ENCODE measurements around the gene EHBP1L1. TPM values are rescaled to one million over a fixed set of nuclear protein-coding genes. Genes with fewer than 3 reads are reported as not detected.

EHBP1L1 gene
- total and polyA plus RNA-seq, 4 experiments from 2014 or later: 8.9 to 154 (median 87.9) TPM

DNA sequence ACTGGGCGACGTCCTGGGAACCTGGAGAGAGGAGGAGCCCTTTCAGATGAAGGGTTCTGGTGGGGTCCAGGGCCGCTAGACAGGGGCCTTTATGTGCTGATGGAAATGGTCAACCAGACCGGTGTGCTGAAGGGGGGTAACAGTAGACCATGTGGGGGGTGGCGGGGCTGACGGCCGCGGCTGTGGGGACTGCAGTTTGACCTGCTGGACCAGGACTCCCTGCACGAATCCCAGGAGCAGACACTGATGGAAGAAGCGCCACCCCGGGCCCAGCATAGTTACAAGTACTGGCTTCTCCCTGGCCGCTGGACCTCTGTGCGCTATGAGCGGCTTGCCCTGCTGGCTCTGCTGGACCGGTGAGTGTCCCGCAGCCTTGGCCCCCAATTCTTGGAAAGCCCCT, 46.2 kb downstream of the EHBP1L1 start:
- ChIA-PET POLR2A (ENCODE audit: partially characterized antibody) (interaction anchor here (1.2 to 4.6 kb wide), 2 partner anchors 17 to 30 kb away, joined by 3 to 34 read pairs; partner anchors contain the start of gene SIPA1), CTCF (ENCODE audit: partially characterized antibody) (no interaction called here)
- DNase-seq: no peak
- no peaks in the 10 kb centered on the region for H3K9me3 Mint-ChIP-seq
- H3K36me3 Mint-ChIP-seq: peaks cover under 1 to 55% of the 10 kb centered on the region in 2 donors
- H3K4me3 Mint-ChIP-seq: no peak overlapping the region
- H3K27me3 Mint-ChIP-seq: no peaks in the 10 kb centered on the region
- no peak overlapping the region for H3K4me3 ChIP-seq (ENCODE audit: low read length in 2 of 2)
- H3K9me3 ChIP-seq (ENCODE audit: control insufficient read depth in 1 of 2, low read length in 2 of 2): no peaks in the 10 kb centered on the region
- H3K27ac Mint-ChIP-seq: peak overlapping the region in 1 of 7 donors; percentile 2
- intact Hi-C loops (cut with micrococcal nuclease): no loop called here
- H3K36me3 ChIP-seq (ENCODE audit: insufficient read depth, low read length): peaks cover 73% of the 10 kb centered on the region
- H3K4me1 ChIP-seq (ENCODE audit: insufficient read depth, low read length): peaks cover 6% of the 10 kb centered on the region
- no peak overlapping the region for H3K27ac ChIP-seq (ENCODE audit: low read depth, low read length)
- H3K27me3 ChIP-seq (ENCODE audit: insufficient read depth, low read length): no peaks in the 10 kb centered on the region
- peaks cover 8 to 40% (median 10%) of the 10 kb centered on the region in 4 donors for H3K4me1 Mint-ChIP-seq

DNA sequence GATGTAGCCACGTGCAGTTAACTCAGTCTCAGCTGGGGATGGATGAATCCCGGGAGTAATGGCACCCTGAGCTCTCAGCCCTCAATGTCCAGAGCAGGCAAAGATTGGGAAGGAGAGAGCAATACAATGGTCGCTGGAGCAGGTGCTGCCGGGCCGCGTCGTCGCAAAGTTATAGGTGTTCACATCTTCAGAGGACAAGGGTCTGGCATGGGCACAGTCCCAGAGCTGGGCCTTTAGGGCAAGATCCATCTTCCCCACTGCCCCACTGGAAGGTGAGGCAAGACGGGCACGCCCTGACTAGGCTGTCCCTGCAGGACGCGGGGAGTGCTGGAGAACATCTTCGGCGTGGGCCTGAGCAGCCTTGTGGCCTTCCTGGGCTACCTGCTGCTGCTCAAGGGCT, 47.3 kb downstream of the EHBP1L1 start:
- no peak overlapping the region for H3K4me3 Mint-ChIP-seq
- Histone ChIP-seq H3K27ac (ENCODE audit: low read depth, low read length) (no peak overlapping the region), H3K4me3 (ENCODE audit: low read length in 2 of 2) (no peak overlapping the region), H3K9me3 (ENCODE audit: control insufficient read depth in 1 of 2, low read length in 2 of 2) (no peaks in the 10 kb centered on the region), H3K27me3 (ENCODE audit: insufficient read depth, low read length) (no peaks in the 10 kb centered on the region), H3K36me3 (ENCODE audit: insufficient read depth, low read length) (peaks cover 73% of the 10 kb centered on the region), H3K4me1 (ENCODE audit: insufficient read depth, low read length) (no peaks in the 10 kb centered on the region)
- peaks cover 0 to 61% of the 10 kb centered on the region in 2 donors for H3K36me3 Mint-ChIP-seq
- DNase-seq: no peak
- peak overlapping the region in 2 of 7 donors; percentile 18 to 66 for H3K27ac Mint-ChIP-seq
- intact Hi-C loops (cut with micrococcal nuclease): no loop called here
- no peaks in the 10 kb centered on the region for H3K9me3 Mint-ChIP-seq
- ChIA-PET POLR2A (ENCODE audit: partially characterized antibody) (interaction anchor here (0.7 to 4.6 kb wide), 4 partner anchors 16 to 30 kb away, joined by 3 to 34 read pairs (median 3); partner anchors contain the start of gene SIPA1), CTCF (ENCODE audit: partially characterized antibody) (interaction anchor here (1.1 kb wide), 2 partner anchors 16 to 148 kb away, joined by 3 read pairs; no protein-coding TSS in a partner anchor)
- H3K27me3 Mint-ChIP-seq: no peaks in the 10 kb centered on the region
- H3K4me1 Mint-ChIP-seq: peaks cover 6 to 30% (median 8%) of the 10 kb centered on the region in 4 donors

DNA sequence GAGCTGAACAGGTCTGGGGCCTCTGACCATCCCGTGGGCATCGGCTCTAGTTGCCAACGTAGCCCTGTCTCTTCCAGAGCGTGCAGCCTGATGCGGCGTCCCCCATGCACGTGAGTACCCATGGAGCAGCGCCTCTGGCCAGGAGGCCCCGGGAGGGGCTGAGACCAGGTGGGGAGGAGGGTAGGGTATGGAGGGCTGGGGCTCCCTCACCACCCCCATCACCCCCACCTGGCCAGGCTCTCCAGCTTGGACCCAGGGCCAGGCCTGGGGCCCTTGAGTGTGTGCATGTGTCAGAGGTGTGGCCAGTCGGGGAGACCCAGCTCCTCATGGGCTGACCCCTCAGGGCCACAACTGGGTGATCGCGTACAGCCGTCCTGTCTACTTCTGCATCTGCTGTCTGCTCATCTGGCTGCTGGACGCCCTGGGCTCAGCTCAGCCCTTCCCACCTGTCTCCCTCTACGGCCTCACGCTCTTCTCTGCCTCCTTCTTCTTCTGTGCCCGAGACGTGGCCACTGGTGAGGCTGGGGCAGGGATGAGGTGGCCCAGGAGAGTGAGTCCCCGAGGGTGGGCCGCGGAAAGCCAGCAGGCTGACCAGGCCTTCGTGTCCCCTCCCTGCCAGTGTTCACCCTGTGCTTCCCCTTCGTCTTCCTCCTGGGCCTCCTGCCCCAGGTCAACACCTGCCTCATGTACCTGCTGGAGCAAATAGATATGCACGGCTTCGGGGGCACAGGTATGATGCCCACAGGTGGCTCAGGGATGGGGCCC, 48.2 kb downstream of the EHBP1L1 start:
- Mint-ChIP-seq H3K4me3 (no peak overlapping the region), H3K4me1 (peaks cover 6 to 23% (median 8%) of the 10 kb centered on the region in 4 donors), H3K27ac (peak overlapping the region in 1 of 7 donors; percentile 77), H3K9me3 (no peaks in the 10 kb centered on the region), H3K36me3 (peaks cover under 1 to 61% of the 10 kb centered on the region in 2 donors), H3K27me3 (no peaks in the 10 kb centered on the region)
- DNase-seq: no peak
- Histone ChIP-seq H3K4me1 (ENCODE audit: insufficient read depth, low read length) (no peaks in the 10 kb centered on the region), H3K36me3 (ENCODE audit: insufficient read depth, low read length) (peaks cover 71% of the 10 kb centered on the region), H3K4me3 (ENCODE audit: low read length in 2 of 2) (no peak overlapping the region), H3K27ac (ENCODE audit: low read depth, low read length) (no peak overlapping the region), H3K27me3 (ENCODE audit: insufficient read depth, low read length) (no peaks in the 10 kb centered on the region), H3K9me3 (ENCODE audit: control insufficient read depth in 1 of 2, low read length in 2 of 2) (no peaks in the 10 kb centered on the region)
- intact Hi-C loops (cut with micrococcal nuclease): no loop called here
- POLR2A ChIA-PET (ENCODE audit: partially characterized antibody): interaction anchor here (0.7 to 4.6 kb wide), 5 partner anchors 7 to 29 kb away, joined by 3 to 34 read pairs (median 3); partner anchors contain the start of gene SIPA1
- CTCF ChIA-PET (ENCODE audit: partially characterized antibody): interaction anchor here (1.1 to 3.4 kb wide), 4 partner anchors 14 to 147 kb away, joined by 3 to 19 read pairs (median 3); partner anchors contain the start of gene SIPA1

DNA sequence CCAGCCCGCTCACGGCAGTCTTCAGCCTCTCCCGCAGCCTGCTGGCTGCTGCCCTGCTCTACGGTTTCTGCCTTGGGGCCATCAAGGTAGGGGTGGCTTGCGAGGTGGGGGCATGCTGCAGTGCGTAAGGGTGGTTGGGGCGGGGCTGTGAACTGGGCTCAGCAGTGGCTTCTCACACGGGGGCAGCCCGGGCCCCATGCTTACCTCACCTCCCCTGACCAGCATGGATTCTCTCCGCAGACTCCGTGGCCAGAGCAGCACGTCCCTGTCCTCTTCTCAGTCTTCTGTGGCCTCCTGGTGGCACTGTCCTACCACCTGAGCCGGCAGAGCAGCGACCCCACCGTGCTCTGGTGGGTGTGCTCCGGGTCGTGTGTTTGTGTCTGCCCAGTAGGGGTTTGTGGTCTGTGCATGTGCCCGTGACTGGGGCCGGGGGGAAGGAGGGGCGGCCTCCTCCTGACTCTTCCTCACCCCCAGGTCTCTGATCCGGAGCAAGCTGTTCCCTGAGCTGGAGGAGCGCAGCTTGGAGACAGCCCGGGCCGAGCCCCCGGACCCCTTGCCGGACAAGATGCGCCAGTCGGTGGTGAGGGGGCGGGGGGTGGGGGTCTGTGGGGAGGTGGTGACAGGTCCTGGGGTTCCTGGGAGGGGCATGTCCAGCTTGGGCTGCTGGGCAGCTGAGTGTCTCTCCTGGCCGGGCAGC, 49.2 kb downstream of the EHBP1L1 start:
- H3K4me3 Mint-ChIP-seq: no peak overlapping the region
- no peaks in the 10 kb centered on the region for H3K27me3 Mint-ChIP-seq
- peaks cover 6 to 18% (median 6%) of the 10 kb centered on the region in 4 donors for H3K4me1 Mint-ChIP-seq
- H3K4me1 ChIP-seq (ENCODE audit: insufficient read depth, low read length): no peaks in the 10 kb centered on the region
- H3K9me3 Mint-ChIP-seq: no peaks in the 10 kb centered on the region
- POLR2A ChIA-PET (ENCODE audit: partially characterized antibody): interaction anchor here (1.0 to 2.4 kb wide), 9 partner anchors 8 to 96 kb away, joined by 3 to 19 read pairs (median 6); partner anchors contain the start of genes MAP3K11, PCNX3, RELA and SIPA1
- H3K27ac Mint-ChIP-seq: peak overlapping the region in 2 of 7 donors; percentile 43 to 68
- CTCF ChIA-PET (ENCODE audit: partially characterized antibody): interaction anchor here (0.8 to 3.4 kb wide), 14 partner anchors 8 to 194 kb away, joined by 3 to 19 read pairs (median 5); partner anchors contain the start of genes KAT5, RELA and SIPA1
- no peaks in the 10 kb centered on the region for H3K9me3 ChIP-seq (ENCODE audit: control insufficient read depth in 1 of 2, low read length in 2 of 2)
- intact Hi-C loops (cut with micrococcal nuclease): no loop called here
- peaks cover 71% of the 10 kb centered on the region for H3K36me3 ChIP-seq (ENCODE audit: insufficient read depth, low read length)
- no peaks in the 10 kb centered on the region for H3K27me3 ChIP-seq (ENCODE audit: insufficient read depth, low read length)
- no peak for DNase-seq
- no peak overlapping the region for H3K27ac ChIP-seq (ENCODE audit: low read depth, low read length)
- peaks cover 5 to 59% of the 10 kb centered on the region in 2 donors for H3K36me3 Mint-ChIP-seq
- H3K4me3 ChIP-seq (ENCODE audit: low read length in 2 of 2): no peak overlapping the region

DNA sequence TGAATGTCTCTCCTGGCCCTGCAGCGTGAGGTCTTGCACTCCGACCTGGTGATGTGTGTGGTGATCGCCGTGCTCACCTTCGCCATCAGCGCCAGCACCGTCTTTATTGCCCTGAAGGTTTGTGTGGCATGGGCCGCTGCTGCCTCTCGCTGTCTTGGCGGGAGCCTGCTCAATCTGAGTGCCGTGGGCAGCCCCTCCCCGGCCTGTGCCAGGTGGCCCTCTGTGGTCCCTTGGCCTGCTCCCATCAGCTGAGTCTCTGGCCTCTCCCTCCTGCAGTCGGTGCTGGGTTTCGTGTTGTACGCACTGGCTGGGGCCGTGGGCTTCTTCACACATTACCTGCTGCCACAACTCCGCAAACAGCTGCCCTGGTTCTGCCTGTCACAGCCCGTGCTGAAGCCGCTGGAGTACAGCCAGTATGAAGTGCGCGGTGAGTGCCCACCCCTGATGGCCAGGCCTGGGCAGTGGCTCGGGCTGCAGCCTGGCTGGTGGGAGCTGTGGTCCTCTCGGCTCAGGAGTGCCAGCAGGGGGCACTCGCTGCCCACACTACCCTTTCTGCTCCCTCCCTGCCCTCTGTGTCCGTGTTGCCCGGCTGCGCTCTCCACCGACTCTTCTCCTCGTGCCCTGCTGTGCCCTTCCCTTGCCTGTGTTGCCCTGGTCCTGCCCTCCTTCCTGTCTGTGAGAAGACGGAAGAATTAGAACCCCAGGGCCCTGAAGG, 49.9 kb downstream of the EHBP1L1 start:
- ChIA-PET POLR2A (ENCODE audit: partially characterized antibody) (interaction anchor here (0.6 to 2.4 kb wide), 11 partner anchors 9 to 193 kb away, joined by 3 to 19 read pairs (median 6); partner anchors contain the start of genes MAP3K11, PCNX3, RELA and SIPA1), CTCF (ENCODE audit: partially characterized antibody) (interaction anchor here (0.6 to 3.4 kb wide), 20 partner anchors 9 to 193 kb away, joined by 3 to 19 read pairs (median 4); partner anchors contain the start of genes KAT5, PCNX3, RELA and SIPA1)
- Mint-ChIP-seq H3K9me3 (no peaks in the 10 kb centered on the region), H3K4me1 (peaks cover 6 to 18% (median 6%) of the 10 kb centered on the region in 4 donors), H3K27ac (peak overlapping the region in 3 of 7 donors; percentile 60 to 85 (median 73)), H3K36me3 (peaks cover 5 to 62% of the 10 kb centered on the region in 2 donors), H3K4me3 (no peak overlapping the region), H3K27me3 (no peaks in the 10 kb centered on the region)
- H3K36me3 ChIP-seq (ENCODE audit: insufficient read depth, low read length): peaks cover 73% of the 10 kb centered on the region
- H3K4me3 ChIP-seq (ENCODE audit: low read length in 2 of 2): no peak overlapping the region
- DNase-seq: peak in 4 of 5 donors; percentile 57 to 65 (median 62)
- H3K9me3 ChIP-seq (ENCODE audit: control insufficient read depth in 1 of 2, low read length in 2 of 2): no peaks in the 10 kb centered on the region
- no peaks in the 10 kb centered on the region for H3K4me1 ChIP-seq (ENCODE audit: insufficient read depth, low read length)
- intact Hi-C loops (cut with micrococcal nuclease): loop anchor here (1.0 kb wide), 2 partner anchors 38 to 81 kb away; no protein-coding TSS in a partner anchor
- no peaks in the 10 kb centered on the region for H3K27me3 ChIP-seq (ENCODE audit: insufficient read depth, low read length)
- no peak overlapping the region for H3K27ac ChIP-seq (ENCODE audit: low read depth, low read length)

DNA sequence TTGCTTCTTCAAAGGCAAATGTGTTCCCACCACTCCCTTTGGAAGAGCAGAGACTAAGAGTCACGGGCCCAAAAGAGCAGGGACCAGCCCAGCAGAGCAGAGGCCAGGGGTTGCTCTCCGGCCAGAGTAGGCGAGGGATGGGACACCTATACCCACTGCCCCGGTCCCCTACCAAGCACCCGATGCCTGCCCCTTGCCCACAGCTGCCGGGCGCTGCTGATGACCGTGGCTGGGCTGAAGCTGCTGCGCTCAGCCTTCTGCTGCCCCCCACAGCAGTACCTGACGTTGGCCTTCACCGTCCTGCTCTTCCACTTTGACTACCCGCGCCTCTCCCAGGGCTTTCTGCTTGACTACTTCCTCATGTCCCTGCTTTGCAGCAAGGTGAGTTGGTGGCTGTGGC, 51.3 kb downstream of the EHBP1L1 start:
- peaks cover 68% of the 10 kb centered on the region for H3K36me3 ChIP-seq (ENCODE audit: insufficient read depth, low read length)
- peak overlapping the region in 1 of 7 donors; percentile 29 for H3K27ac Mint-ChIP-seq
- intact Hi-C loops (cut with micrococcal nuclease): no loop called here
- no peaks in the 10 kb centered on the region for H3K4me1 ChIP-seq (ENCODE audit: insufficient read depth, low read length)
- no peak overlapping the region for H3K4me3 ChIP-seq (ENCODE audit: low read length in 2 of 2)
- H3K27me3 Mint-ChIP-seq: no peaks in the 10 kb centered on the region
- no peak overlapping the region for H3K27ac ChIP-seq (ENCODE audit: low read depth, low read length)
- no peaks in the 10 kb centered on the region for H3K9me3 ChIP-seq (ENCODE audit: control insufficient read depth in 1 of 2, low read length in 2 of 2)
- no peaks in the 10 kb centered on the region for H3K27me3 ChIP-seq (ENCODE audit: insufficient read depth, low read length)
- H3K4me1 Mint-ChIP-seq: peaks cover 5 to 14% (median 6%) of the 10 kb centered on the region in 4 donors
- H3K36me3 Mint-ChIP-seq: peaks cover 5 to 60% of the 10 kb centered on the region in 2 donors
- ChIA-PET POLR2A (ENCODE audit: partially characterized antibody) (interaction anchor here (0.7 to 2.4 kb wide), 6 partner anchors 10 to 1342 kb away, joined by 3 to 12 read pairs (median 6); partner anchors contain the start of genes MAP3K11, PCNX3, RELA and SIPA1), CTCF (ENCODE audit: partially characterized antibody) (interaction anchor here (1.1 to 3.4 kb wide), 10 partner anchors 11 to 190 kb away, joined by 3 to 19 read pairs (median 6); partner anchors contain the start of genes RELA and SIPA1)
- H3K9me3 Mint-ChIP-seq: no peaks in the 10 kb centered on the region
- H3K4me3 Mint-ChIP-seq: no peak overlapping the region
- DNase-seq: no peak

Data from CD4-positive, alpha-beta memory T cell (primary cell).